ENCODE measurements around the gene YARS1. TPM values are rescaled to one million over a fixed set of nuclear protein-coding genes. Genes with fewer than 3 reads are reported as not detected.

YARS1 gene
- total RNA-seq, 1 experiment from 2014 or later: 120 TPM

Other genes with a start within 250 kb of the YARS1 start
- 78.9 TPM for gene ZBTB8OS, start 166.8 kb downstream of the YARS1 start, total RNA-seq (2021; ENCODE audit: unreplicated experiment)
- gene RBBP4, start 166.2 kb downstream of the YARS1 start, total RNA-seq (2021; ENCODE audit: unreplicated experiment): 376 TPM
- 1.3 TPM for gene SYNC, start 114.6 kb downstream of the YARS1 start, total RNA-seq (2021; ENCODE audit: unreplicated experiment)
- 55.4 TPM for gene S100PBP, start 295 bp upstream of the YARS1 start, total RNA-seq (2021; ENCODE audit: unreplicated experiment)
- 2.6 TPM for gene FNDC5, start 53.6 kb upstream of the YARS1 start, total RNA-seq (2021; ENCODE audit: unreplicated experiment)
- gene HPCA, start 69.1 kb upstream of the YARS1 start, total RNA-seq (2021; ENCODE audit: unreplicated experiment): 1.2 TPM
- 61.5 TPM for gene TMEM54, start 84.0 kb upstream of the YARS1 start, total RNA-seq (2021; ENCODE audit: unreplicated experiment)
- 29.1 TPM for gene RNF19B, start 147.5 kb upstream of the YARS1 start, total RNA-seq (2021; ENCODE audit: unreplicated experiment)
- gene AK2, start 219.5 kb upstream of the YARS1 start, total RNA-seq (2021; ENCODE audit: unreplicated experiment): 213 TPM